Suprapubic skin (tissue), 4 donors: Measurements from ENCODE around the gene ADM5. TPM values are rescaled to one million over a fixed set of nuclear protein-coding genes. Genes with fewer than 3 reads are reported as not detected.
A peak's percentile ranks its signal among the peaks of the same experiment; 100 is the strongest.

Source experiments
- DNase-seq, 2 donors: peaks; one replicate each; pipeline ENCODE4 v3.0.0-alpha.2; 2019; ENCODE audit warnings: low spot score in 2 of 2
- H3K27ac ChIP-seq: fragments of 200-600 bp; sonication (generic); one replicate; pipeline ENCODE4 v1.5.1; 2019
- H3K27me3 ChIP-seq: fragments of 200-600 bp; sonication (generic); one replicate; pipeline ENCODE4 v1.5.1; 2019
- H3K36me3 ChIP-seq: fragments of 200-600 bp; sonication (generic); one replicate; pipeline ENCODE4 v1.5.1; 2019
- H3K4me1 ChIP-seq: fragments of 200-600 bp; sonication (generic); one replicate; pipeline ENCODE4 v1.5.1; 2019
- H3K4me3 ChIP-seq: fragments of 200-600 bp; sonication (generic); one replicate; pipeline ENCODE4 v1.5.1; 2019; ENCODE audit warnings: mild to moderate bottlenecking
- H3K9me3 ChIP-seq: fragments of 200-600 bp; sonication (generic); one replicate; pipeline ENCODE4 v1.5.1; 2019
- EP300 ChIP-seq: sonication (generic); formaldehyde crosslinking; IDR thresholded peaks from one replicate; pipeline ENCODE4 v1.6.1; 2017; ENCODE audit warnings: antibody characterized with exemption
- POLR2A ChIP-seq, 2 donors: fragments of 450-650 bp; IDR thresholded peaks; one replicate each; pipeline ENCODE4 v1.6.1; 2017; ENCODE audit warnings: antibody characterized with exemption in 2 of 2, mild to moderate bottlenecking in 2 of 2, moderate library complexity in 2 of 2
- POLR2AphosphoS5 ChIP-seq, 3 donors: sonication (generic); formaldehyde crosslinking; IDR thresholded peaks; one replicate each; pipeline ENCODE4 v1.6.1; 2017; ENCODE audit warnings: antibody characterized with exemption in 3 of 3
- WGBS: methylation state at CpG from one replicate; pipeline ENCODE4 v1.1.5; 2018; 5-methylcytosine and 5-hydroxymethylcytosine counted together
- total RNA-seq, 4 donors: library from RNA; depleted of rRNA; stranded (reverse); fragments of >200 nt; gene quantifications; one replicate each; pipeline ENCODE4 v1.1.0, GENCODE V29; 2016
- TF ChIP-seq, protein P1 (sequence below), 2 donors: fragments of 200-600 bp in 1 of 2; fragments of 450-650 bp in 1 of 2; sonication (generic) in 1 of 2; IDR thresholded peaks; one replicate each; pipeline ENCODE4 v1.5.1; 2016 to 2019; ENCODE audit warnings: antibody characterized with exemption in 2 of 2, mild to moderate bottlenecking in 1 of 2, moderate library complexity in 1 of 2

The ADM5 gene
- total RNA-seq, 4 donors from 2014 or later, result 1.8 to 7.6 (median 4.1) TPM

DNA sequence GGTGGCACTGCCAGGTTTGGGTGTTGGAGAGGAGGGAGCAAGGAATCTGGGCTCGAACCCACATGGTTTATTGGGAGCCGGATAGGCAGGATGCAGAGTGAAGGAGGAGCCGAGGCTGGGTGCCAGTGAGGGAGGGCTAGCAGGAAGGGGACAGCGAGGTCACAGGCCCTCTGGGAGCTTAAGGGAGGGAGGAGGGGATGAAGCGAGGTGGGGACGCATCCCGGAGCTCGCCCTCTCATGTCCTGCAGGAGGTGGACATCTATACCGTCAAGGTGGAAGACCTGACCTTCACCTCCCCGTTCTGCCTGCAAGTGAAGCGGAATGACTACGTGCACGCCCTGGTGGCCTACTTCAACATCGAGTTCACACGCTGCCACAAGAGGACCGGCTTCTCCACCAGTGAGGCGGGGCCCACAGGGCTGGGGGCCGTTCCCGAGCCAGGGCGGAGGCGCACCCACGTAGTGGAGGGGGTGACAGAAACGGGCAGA is 3.5 kb upstream of the ADM5 start:
- peaks cover 57% of the 10 kb centered on the region for H3K36me3 ChIP-seq
- H3K4me1 ChIP-seq, result peaks cover 21% of the 10 kb centered on the region
- no peak overlapping the region for H3K27ac ChIP-seq
- H3K27me3 ChIP-seq, result no peaks in the 10 kb centered on the region
- TF ChIP-seq POLR2AphosphoS5 (IDR thresholded peaks at IDR 0.05), result no peak
- no peak for TF ChIP-seq EP300
- TF ChIP-seq POLR2A (IDR thresholded peaks at IDR 0.05), result no peak
- TF ChIP-seq, protein P1, sequence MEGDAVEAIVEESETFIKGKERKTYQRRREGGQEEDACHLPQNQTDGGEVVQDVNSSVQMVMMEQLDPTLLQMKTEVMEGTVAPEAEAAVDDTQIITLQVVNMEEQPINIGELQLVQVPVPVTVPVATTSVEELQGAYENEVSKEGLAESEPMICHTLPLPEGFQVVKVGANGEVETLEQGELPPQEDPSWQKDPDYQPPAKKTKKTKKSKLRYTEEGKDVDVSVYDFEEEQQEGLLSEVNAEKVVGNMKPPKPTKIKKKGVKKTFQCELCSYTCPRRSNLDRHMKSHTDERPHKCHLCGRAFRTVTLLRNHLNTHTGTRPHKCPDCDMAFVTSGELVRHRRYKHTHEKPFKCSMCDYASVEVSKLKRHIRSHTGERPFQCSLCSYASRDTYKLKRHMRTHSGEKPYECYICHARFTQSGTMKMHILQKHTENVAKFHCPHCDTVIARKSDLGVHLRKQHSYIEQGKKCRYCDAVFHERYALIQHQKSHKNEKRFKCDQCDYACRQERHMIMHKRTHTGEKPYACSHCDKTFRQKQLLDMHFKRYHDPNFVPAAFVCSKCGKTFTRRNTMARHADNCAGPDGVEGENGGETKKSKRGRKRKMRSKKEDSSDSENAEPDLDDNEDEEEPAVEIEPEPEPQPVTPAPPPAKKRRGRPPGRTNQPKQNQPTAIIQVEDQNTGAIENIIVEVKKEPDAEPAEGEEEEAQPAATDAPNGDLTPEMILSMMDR (IDR thresholded peaks at IDR 0.05), result no peak
- peak in 1 of 2 donors; percentile 66 for DNase-seq
- H3K9me3 ChIP-seq, result no peaks in the 10 kb centered on the region
- H3K4me3 ChIP-seq, result no peak overlapping the region
- 50% methylated on average over 19 of the region's 23 CpGs for WGBS

DNA sequence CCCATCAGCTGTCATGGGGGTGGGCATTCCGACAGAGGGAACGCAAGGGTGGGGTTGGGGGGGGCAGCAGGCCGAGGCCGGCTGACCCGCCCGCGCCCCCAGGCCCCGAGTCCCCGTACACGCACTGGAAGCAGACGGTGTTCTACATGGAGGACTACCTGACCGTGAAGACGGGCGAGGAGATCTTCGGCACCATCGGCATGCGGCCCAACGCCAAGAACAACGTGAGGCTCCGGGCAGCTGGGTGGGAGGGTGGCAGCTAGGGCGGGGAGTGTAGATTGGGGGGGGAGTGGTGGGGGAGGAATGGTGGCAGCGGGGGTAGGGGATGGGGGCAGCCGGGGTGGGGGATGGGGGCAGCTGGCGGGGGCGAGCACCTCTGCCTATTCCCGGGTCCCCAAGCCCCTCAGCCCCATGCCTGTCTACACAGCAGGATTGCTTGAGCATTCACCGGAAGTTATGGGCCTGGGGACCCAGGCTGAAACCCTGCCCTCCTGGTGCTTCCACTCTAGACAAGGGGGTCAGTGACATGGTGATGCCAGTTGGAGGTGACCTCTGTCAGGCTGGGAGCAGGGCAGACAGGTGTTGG is 2.8 kb upstream of the ADM5 start:
- Histone ChIP-seq H3K27me3 (no peaks in the 10 kb centered on the region), H3K36me3 (peaks cover 55% of the 10 kb centered on the region), H3K9me3 (no peaks in the 10 kb centered on the region), H3K4me3 (no peak overlapping the region), H3K27ac (no peak overlapping the region), H3K4me1 (peaks cover 26% of the 10 kb centered on the region)
- TF ChIP-seq EP300, result no peak
- TF ChIP-seq POLR2A (IDR thresholded peaks at IDR 0.05), result no peak
- TF ChIP-seq POLR2AphosphoS5 (IDR thresholded peaks at IDR 0.05), result no peak
- TF ChIP-seq, protein P1 (IDR thresholded peaks at IDR 0.05), result no peak
- DNase-seq, result peak in 1 of 2 donors; percentile 69
- 89% methylated on average over 3 of the region's 27 CpGs for WGBS

DNA sequence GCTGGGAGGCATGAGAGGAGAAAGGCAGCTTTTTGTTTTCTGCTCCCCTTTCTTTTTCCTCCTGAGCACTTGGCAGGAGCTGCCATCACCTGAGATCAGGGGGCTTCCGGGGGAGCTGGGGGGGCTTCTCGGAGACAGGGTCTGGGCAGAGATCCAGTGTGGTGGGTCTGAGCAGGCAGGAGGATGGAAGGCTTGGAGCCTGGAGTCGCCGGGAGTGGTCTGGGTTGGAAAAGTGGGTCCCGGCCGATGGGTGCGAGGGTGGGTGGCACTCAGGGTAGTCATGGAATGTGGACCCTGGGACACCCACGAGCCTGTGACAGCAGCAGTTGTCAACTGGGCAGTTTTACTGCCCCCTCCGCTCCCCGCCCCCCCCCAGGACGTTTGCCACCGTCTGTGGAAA is 2.2 kb upstream of the ADM5 start:
- H3K4me1 ChIP-seq, result peaks cover 27% of the 10 kb centered on the region
- H3K4me3 ChIP-seq, result no peak overlapping the region
- H3K36me3 ChIP-seq, result peaks cover 49% of the 10 kb centered on the region
- no peak overlapping the region for H3K27ac ChIP-seq
- WGBS, result 82% methylated on average over 6 of the region's 12 CpGs
- no peaks in the 10 kb centered on the region for H3K9me3 ChIP-seq
- DNase-seq, result no peak
- TF ChIP-seq POLR2AphosphoS5 (IDR thresholded peaks at IDR 0.05), result no peak
- TF ChIP-seq, protein P1 (IDR thresholded peaks at IDR 0.05), result no peak
- no peak for TF ChIP-seq EP300
- no peak for TF ChIP-seq POLR2A (IDR thresholded peaks at IDR 0.05)
- no peaks in the 10 kb centered on the region for H3K27me3 ChIP-seq

DNA sequence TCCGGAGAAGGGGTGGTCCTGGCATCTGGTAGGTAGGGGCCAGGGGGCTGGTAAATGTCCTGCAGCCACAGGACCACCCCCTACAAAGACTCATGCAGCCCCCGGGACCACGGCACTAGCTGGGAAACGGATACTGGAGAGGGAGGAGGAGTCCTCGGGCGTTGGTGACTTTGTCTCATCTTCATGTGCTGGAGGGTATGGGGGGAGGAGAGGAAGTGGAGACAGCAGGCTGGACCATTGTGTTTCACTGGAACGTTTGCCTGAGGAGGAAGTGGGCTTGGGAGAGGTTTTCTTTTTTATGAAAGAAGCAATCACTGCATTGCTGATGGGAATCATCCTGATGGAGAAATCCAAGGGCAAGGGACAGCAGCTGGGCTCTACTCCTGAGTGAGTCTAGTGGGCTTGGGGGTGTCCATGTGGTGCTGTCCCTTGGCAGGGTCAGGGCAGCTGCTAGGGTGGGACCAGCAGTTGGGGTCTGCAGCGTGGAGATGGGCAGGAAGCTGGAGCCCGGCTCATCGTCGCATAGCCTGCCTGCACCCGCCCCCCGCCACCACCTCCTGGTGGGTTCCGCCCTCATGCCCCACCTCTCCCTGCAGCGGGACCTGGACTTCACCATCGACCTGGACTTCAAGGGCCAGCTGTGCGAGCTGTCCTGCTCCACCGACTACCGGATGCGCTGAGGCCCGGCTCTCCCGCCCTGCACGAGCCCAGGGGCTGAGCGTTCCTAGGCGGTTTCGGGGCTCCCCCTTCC is 1.7 kb upstream of the ADM5 start:
- TF ChIP-seq EP300 (no peak), POLR2AphosphoS5 (IDR thresholded peaks at IDR 0.05) (no peak), POLR2A (IDR thresholded peaks at IDR 0.05) (no peak)
- TF ChIP-seq, protein P1 (IDR thresholded peaks at IDR 0.05), result no peak
- 70% methylated on average over 23 of the region's 26 CpGs for WGBS
- H3K36me3 ChIP-seq, result peaks cover 44% of the 10 kb centered on the region
- H3K27ac ChIP-seq, result peak overlapping the region; percentile 31
- H3K4me1 ChIP-seq, result peaks cover 27% of the 10 kb centered on the region
- peak in 1 of 2 donors; percentile 72 for DNase-seq
- H3K9me3 ChIP-seq, result no peaks in the 10 kb centered on the region
- peak overlapping the region; percentile 7 for H3K4me3 ChIP-seq
- H3K27me3 ChIP-seq, result no peaks in the 10 kb centered on the region

DNA sequence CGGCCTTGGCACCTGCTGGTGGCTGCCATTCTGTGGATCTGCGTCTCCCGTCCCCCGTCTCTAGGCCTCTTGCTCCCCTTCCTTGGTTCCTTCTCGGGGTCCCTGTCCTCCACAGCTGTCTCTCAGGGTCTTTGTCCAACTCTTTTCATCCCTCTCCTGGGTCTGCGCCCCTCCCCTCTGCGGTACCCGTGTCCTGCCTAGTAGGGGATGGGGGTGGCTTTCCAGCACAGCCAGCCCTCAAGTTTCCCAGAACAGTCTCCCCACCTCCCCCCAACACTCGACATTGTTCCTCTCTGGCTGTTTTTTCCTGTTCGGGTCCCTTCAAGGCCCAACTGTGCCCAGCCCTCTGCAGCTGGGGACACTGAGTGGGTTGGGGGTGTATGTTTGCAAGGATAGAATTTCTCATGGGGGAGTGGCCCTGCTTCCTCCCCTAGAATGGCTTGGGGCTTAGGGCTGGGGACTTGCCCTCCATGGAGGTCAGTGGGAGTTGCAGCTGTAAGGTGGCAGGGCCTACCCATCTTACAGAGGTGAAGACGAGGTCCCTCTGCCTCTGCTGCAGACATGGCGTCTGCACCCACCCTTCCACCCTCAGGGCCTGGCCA is 762 bp upstream of the ADM5 start:
- peak overlapping the region; percentile 31 for H3K27ac ChIP-seq
- 79% methylated on average over 10 of the region's 12 CpGs for WGBS

More for the DNA sequence above, 762 bp upstream of the ADM5 start:
- Histone ChIP-seq H3K36me3 (peaks cover 35% of the 10 kb centered on the region), H3K27me3 (no peaks in the 10 kb centered on the region), H3K4me1 (peaks cover 27% of the 10 kb centered on the region), H3K4me3 (peak overlapping the region; percentile 57), H3K9me3 (no peaks in the 10 kb centered on the region)
- DNase-seq, result peak in 1 of 2 donors; percentile 76
- TF ChIP-seq, protein P1 (IDR thresholded peaks at IDR 0.05), result no peak
- TF ChIP-seq EP300 (no peak), POLR2AphosphoS5 (IDR thresholded peaks at IDR 0.05) (no peak)
